Mesothelial cell of epicardium (in vitro differentiated cells): ENCODE data around the gene DLK2. TPM values are rescaled to one million over a fixed set of nuclear protein-coding genes. Genes with fewer than 3 reads are reported as not detected.
"Not testable (repeated sequence)": the region's sequence is repeated elsewhere in the genome, so short reads cannot be mapped to it uniquely, and the experiment has no call there.

Experiments
- DNase-seq, 2 experiments: peaks; one replicate each; pipeline ENCODE4 v3.0.0; 2021; ENCODE audit warnings: low spot score in 2 of 2; ENCODE audit not compliant: unreplicated experiment in 2 of 2
- H3K27ac Mint-ChIP-seq: 2 replicates; pipeline ENCODE4 v1.8.0; 2021; ENCODE audit warnings: mixed read lengths
- H3K27me3 Mint-ChIP-seq: 2 replicates; pipeline ENCODE4 v1.8.0; 2021; ENCODE audit warnings: low read depth, mixed read lengths
- H3K36me3 Mint-ChIP-seq: 2 replicates; pipeline ENCODE4 v1.8.0; 2021; ENCODE audit warnings: mixed read lengths
- H3K4me1 Mint-ChIP-seq: 2 replicates; pipeline ENCODE4 v1.8.0; 2021; ENCODE audit warnings: mixed read lengths
- H3K4me3 Mint-ChIP-seq: 2 replicates; pipeline ENCODE4 v1.8.0; 2021; ENCODE audit warnings: mild to moderate bottlenecking, moderate library complexity, mixed read lengths
- H3K9me3 Mint-ChIP-seq: 2 replicates; pipeline ENCODE4 v1.8.0; 2021; ENCODE audit warnings: mixed read lengths
- total RNA-seq: library from RNA; stranded (reverse); gene quantifications from 3 replicates; pipeline ENCODE4 v1.2.1, GENCODE V29; 2021
- TF ChIP-seq, protein P1 (sequence below): fragments of 200-600 bp; sonication (generic); IDR thresholded peaks from one replicate; pipeline ENCODE4 v1.5.0; 2021; ENCODE audit warnings: antibody characterized with exemption; ENCODE audit not compliant: unreplicated experiment

DLK2 gene
- total RNA-seq, 1 donor from 2014 or later, result 4.7 TPM

DNA sequence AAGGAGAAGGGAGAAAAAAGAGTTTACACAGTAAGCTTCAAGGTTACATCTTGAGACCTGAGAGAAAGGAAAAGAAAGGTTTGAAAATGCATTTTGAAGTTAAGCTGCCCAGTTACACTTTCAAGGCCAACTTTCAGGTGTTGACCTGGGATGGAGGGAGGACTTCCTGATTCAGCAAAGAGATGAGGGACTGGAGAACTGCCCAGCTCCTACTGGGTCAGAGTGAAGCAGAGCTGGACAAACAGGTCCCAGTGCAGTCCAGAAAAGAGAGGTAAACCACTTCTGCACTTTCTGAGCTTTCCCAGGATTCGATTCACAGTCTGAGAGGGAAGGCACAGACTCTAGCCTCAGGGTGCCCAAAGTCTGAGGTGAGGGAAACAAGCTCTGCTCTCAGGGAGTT lies 16.1 kb upstream of the DLK2 start:
- Mint-ChIP-seq H3K27ac (no peak overlapping the region), H3K27me3 (no peaks in the 10 kb centered on the region), H3K9me3 (no peaks in the 10 kb centered on the region), H3K4me1 (no peaks in the 10 kb centered on the region), H3K4me3 (no peak overlapping the region), H3K36me3 (no peaks in the 10 kb centered on the region)
- DNase-seq, result no peak
- TF ChIP-seq, protein P1, sequence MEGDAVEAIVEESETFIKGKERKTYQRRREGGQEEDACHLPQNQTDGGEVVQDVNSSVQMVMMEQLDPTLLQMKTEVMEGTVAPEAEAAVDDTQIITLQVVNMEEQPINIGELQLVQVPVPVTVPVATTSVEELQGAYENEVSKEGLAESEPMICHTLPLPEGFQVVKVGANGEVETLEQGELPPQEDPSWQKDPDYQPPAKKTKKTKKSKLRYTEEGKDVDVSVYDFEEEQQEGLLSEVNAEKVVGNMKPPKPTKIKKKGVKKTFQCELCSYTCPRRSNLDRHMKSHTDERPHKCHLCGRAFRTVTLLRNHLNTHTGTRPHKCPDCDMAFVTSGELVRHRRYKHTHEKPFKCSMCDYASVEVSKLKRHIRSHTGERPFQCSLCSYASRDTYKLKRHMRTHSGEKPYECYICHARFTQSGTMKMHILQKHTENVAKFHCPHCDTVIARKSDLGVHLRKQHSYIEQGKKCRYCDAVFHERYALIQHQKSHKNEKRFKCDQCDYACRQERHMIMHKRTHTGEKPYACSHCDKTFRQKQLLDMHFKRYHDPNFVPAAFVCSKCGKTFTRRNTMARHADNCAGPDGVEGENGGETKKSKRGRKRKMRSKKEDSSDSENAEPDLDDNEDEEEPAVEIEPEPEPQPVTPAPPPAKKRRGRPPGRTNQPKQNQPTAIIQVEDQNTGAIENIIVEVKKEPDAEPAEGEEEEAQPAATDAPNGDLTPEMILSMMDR, result no peak

DNA sequence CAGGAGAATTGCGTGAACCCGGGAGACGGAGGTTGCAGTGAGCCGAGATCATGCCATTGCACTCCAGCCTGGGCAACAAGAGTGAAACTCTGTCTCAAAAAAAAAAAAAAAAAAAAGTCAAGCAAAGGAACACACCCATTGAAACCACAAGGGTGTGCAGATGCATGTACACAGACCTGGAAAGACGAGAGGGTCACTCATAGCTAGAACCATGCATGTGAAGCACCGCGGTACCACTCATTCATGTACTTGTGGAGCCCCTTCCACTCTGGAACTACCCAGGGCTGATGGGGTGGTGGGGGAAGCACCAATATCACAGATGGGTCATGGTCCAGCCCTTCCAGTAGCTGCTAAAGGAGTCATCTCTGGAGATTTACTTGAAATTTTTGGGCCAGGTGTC lies 14.6 kb upstream of the DLK2 start:
- Mint-ChIP-seq H3K4me3 (no peak overlapping the region), H3K27me3 (no peaks in the 10 kb centered on the region), H3K27ac (no peak overlapping the region), H3K4me1 (no peaks in the 10 kb centered on the region), H3K9me3 (no peaks in the 10 kb centered on the region), H3K36me3 (no peaks in the 10 kb centered on the region)
- TF ChIP-seq, protein P1, result no peak
- no peak for DNase-seq

DNA sequence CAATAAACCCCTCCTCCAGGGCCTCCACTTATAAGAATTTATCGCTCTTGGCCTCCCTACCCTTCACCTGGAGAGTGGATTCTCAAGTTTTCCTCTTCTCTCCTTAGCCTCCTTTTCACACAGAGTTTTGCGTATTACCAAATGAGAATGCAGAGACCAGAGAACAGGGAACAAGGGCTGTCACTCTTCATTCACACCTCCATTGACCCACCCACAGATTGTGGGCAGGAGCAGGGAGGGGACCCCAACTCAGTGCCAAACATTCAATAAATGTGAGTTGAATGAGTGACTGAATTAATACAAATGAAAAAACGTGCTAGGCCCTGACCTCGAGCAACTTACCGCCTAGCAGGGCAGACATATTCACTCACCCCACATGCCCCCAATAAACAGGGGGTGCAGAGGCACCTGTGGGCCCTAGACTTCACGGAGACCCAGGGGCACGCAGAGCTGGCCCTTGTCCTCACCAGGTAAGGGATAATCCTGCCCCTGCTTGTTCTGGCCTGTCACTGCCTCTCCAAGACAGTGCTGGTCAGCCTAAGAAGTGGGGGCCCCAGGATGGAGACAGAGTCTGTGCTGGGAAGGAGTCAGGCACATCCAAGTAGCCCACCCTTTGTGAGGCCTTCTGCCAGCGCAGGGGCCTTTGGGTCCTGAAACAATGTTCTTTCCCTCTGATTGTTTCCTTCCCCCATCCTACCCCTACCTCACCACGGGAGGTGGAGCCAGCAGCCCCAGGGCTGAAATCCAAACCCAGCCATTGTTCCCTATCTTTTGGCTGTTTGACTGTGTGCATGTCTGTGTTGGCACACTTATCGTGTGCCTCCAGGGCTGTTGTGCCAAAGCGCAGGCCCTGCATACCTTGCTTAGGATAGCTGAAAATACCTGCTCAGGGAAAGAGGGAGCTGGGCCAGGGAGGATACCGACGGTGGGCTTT lies 13.7 kb upstream of the DLK2 start:
- Mint-ChIP-seq H3K9me3 (no peaks in the 10 kb centered on the region), H3K27me3 (no peaks in the 10 kb centered on the region), H3K36me3 (no peaks in the 10 kb centered on the region), H3K4me1 (no peaks in the 10 kb centered on the region), H3K27ac (no peak overlapping the region), H3K4me3 (no peak overlapping the region)
- DNase-seq, result no peak
- TF ChIP-seq, protein P1, result no peak

DNA sequence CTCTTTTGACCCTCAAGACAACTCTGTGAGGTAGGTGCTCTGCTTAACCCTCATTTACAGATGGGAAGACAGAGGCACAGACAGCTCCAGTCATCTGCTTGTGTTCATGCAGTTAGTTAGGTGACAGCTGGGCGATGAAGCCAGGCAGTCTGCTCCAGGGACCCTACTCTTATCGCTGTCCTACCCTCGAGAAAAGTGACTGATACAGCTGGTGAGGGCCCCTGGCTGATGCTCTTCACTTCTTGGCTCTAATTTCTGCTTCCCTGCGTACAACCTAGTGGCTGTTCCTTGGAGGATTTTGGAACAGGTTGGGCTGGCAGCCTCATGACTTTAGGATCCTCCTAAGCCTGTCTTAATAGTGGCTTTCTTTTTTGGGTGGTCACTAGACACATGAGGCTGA lies 12.9 kb upstream of the DLK2 start:
- no peaks in the 10 kb centered on the region for H3K9me3 Mint-ChIP-seq
- TF ChIP-seq, protein P1, result no peak
- no peaks in the 10 kb centered on the region for H3K4me1 Mint-ChIP-seq
- no peak overlapping the region for H3K27ac Mint-ChIP-seq
- H3K4me3 Mint-ChIP-seq, result no peak overlapping the region
- no peak for DNase-seq
- H3K27me3 Mint-ChIP-seq, result peaks cover 2% of the 10 kb centered on the region
- no peaks in the 10 kb centered on the region for H3K36me3 Mint-ChIP-seq

DNA sequence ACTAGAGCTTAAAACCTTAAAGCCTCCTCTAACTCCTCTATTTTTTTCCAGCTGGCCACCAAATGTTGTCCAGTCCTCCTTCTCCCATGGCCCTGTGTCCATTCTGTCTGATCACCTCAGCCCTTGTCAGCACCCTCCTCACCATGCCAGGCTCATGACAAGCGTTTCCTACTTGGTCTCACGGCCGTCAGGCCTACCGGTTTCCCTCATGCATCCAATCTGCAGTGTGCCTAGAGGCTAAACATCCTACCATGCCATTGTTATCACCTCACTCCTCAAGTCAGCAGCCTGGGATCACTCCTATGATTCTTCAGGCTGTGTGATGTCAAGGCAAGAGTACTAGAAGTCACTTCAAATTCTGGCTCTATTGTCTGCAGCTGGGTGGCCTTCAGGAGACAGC lies 12.4 kb upstream of the DLK2 start:
- no peaks in the 10 kb centered on the region for H3K4me1 Mint-ChIP-seq
- no peaks in the 10 kb centered on the region for H3K36me3 Mint-ChIP-seq
- H3K9me3 Mint-ChIP-seq, result no peaks in the 10 kb centered on the region
- peaks cover 6% of the 10 kb centered on the region for H3K27me3 Mint-ChIP-seq
- DNase-seq, result no peak
- no peak overlapping the region for H3K27ac Mint-ChIP-seq
- TF ChIP-seq, protein P1, result no peak
- H3K4me3 Mint-ChIP-seq, result no peak overlapping the region

DNA sequence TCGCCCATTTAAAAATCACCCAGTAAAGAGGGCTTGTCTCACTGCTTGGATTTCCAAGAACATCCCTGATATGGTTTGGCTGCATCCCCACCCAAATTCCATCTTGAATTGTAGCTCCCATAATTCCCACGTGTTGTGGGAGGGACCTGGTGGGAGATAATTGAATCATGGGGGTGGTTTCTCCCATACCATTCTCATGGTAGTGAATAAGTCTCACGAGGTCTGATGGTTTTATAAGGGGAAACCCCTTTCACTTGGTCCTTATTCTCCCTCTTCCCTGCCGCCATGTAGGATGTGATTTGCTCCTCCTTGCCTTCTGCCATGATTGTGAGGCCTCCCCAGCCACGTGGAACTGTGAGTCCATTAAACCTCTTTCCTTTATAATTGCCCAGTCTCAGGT lies 11.9 kb upstream of the DLK2 start:
- H3K4me1 Mint-ChIP-seq, H3K9me3 Mint-ChIP-seq, H3K4me3 Mint-ChIP-seq, DNase-seq, H3K36me3 Mint-ChIP-seq, H3K27ac Mint-ChIP-seq: not testable (repeated sequence)
- peaks cover 11% of the 10 kb centered on the region for H3K27me3 Mint-ChIP-seq
